Occipital lobe (tissue), 2 donors: ENCODE data around the gene KNG1. TPM values are rescaled to one million over a fixed set of nuclear protein-coding genes. Genes with fewer than 3 reads are reported as not detected.
"Not testable (repeated sequence)": the region's sequence is repeated elsewhere in the genome, so short reads cannot be mapped to it uniquely, and the experiment has no call there.

Experiments used
- DNase-seq: peaks from one replicate; lab custom pipeline; 2025; lab: John Stamatoyannopoulos, UW
- total RNA-seq: library from RNA; depleted of rRNA; stranded (reverse); fragments of >200 nt; gene quantifications from one replicate; pipeline ENCODE4 v1.2.3, GENCODE V29; 2014

The KNG1 gene
- total RNA-seq, result not detected

DNA sequence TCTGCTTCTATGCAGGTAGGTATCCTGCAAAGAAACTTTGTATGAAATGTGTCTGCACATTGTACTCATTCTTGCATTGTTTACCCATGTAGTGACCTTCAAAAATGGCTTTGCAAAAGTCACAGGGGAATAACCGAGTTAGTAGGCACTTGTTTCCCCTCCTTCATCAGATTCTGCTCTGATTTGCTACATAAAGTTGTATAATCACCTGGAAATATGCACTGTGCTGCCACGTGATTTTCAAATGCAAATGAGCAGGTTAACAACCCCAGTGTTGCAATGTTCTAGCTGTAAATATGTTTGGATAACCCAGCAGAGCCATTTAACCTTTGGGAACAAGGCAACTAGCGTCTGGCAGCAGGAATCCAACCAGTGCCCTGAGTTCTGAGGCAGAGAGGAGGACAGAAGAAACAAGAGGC, at the start of gene KNG1:
KNG1 (plus strand) TSS at position 321 of the 419 bp plus-strand sequence. CDS start 184 bp downstream, outside the sequence.
- DNase-seq, result no peak

DNA sequence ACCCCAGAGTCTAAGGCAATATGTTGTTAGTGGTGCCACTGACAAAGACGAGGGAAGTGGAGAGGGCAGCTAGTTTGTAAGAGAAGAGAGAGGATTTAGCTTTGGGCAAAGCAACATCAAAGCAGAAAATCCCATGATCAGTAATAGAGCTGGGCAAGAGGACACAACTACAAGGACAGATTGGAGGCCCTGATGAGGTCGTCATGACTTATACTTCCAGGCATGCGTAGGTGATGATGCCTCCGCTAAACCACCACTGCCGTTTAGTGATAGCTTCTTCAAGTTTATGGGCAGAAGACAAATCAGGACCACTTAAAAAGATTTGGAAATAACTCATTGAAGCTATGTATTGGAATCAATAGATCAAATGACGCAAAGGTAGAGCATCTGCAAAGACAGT, 48.7 kb upstream of the KNG1 start:
- no peak for DNase-seq

DNA sequence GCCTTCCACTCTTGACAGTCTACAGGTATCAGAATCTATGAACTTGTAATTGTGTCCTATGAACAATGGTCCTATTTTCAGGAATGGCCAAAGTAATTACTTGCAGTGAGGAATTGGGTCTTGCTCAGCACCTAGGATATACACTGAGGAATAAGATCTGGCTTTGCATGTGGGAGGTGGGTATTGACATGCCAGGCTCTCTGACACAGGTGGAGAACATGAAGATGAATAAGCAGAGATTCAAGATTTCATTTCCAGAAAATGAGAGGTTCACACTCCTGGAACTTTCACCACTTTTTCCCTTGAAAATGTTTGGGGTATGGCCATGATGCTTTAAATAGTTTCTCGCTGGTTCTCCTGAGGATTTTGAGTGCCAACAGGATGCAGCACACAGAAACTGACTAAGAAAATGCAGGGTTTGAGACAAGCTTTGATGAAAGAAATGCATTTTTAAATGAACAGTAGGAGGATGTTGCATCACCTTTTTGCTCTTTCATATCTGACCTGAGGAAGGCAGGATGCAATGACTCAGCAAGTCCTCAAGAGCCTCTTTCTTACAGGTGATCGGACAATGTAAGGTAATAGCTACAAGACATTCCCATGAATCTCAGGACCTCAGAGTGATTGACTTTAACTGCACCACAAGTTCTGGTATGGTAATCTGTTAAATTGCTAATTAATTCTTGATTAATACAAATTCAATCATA, 47.6 kb upstream of the KNG1 start:
- DNase-seq, result no peak

DNA sequence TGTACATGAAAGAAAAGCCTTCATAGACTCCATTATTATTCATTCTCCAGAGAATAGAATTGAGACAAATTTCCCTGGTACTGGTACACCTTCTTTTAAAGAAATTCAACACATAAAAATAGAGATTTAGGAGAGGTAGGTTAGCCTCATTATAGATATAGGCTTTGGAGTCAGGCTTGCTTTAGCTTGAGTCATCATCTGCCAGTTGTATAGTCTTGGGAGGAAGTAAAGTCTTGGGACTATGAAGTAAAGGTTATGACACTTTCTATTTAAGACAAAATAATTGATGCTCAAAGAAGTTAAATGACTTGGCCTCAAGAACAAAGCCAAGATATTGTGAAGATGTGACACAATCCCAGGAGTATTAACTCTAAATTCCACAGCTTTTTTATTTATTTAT, 47.0 kb upstream of the KNG1 start:
- DNase-seq, result no peak

DNA sequence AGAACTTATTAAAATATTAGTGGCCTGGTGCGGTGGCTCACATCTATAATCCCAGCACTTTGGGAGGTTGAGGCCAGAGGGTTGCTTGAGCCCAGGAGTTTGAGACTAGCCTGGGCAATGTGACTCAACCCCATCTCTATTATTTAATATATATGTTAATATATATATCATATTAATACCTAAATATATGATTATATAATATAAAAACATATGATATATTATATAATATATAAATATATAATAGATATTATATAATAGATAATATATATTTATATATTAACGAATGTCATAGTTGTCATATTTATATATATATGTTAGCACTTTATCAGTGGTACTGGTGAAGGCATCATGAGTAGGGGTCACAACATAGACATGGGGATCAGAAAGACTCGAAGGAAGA, 46.1 kb upstream of the KNG1 start:
- no peak for DNase-seq

DNA sequence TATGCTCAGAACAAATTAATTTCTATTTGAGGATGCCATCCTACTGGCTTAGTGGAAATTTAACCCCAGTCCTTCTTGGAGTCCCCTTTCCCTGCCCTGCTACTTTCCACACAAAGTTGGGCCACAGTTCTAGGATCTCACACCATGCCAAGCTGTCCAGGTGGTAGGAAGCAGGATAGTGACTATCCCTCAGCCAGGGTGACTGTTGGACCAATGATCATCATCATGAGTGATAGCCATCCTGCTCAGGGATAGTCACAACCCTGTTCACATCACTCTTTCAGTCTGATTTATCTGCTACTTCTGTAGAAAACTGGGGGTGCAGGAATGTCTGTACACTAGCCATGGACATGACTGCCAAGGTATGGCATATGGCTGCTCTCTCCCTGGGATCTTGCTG, 38.6 kb upstream of the KNG1 start:
- DNase-seq, result no peak

DNA sequence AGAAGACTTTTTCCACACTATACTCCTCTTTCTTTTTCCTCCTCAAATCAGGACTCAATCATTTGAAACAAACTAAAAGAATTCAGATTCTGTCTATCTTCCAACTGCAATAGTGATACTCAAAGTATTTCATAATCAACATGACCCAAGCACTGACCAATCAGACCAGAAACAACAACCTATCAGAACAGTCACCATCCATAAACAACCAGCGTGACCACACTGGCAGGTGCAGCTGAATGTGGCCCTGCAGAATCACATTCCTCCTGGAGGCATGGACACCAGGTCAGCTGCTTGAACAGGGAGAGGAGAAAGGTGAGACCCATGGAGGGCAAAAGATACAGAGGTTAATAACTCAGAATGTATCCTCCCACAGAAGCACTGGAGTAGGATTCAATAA, 38.0 kb upstream of the KNG1 start:
- no peak for DNase-seq

DNA sequence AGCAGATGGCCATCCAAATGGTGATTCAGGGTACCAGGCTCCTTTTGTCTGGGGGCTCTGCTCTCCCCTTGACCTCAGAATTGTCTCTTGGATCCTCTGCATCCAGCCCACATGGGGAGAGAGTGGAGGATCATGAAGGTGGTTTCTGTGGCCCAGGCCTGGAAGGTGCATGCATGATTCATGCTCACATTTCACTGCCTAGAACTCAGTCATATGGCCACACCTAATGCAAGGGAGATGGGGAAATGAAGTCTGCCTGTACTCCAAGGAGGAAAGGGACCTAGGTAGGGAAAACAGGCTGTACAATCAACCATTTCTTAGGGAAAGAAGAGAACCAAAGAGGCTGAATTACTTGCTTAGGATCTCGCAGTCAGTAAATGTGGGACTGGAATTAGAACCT, 36.3 kb upstream of the KNG1 start:
- no peak for DNase-seq

DNA sequence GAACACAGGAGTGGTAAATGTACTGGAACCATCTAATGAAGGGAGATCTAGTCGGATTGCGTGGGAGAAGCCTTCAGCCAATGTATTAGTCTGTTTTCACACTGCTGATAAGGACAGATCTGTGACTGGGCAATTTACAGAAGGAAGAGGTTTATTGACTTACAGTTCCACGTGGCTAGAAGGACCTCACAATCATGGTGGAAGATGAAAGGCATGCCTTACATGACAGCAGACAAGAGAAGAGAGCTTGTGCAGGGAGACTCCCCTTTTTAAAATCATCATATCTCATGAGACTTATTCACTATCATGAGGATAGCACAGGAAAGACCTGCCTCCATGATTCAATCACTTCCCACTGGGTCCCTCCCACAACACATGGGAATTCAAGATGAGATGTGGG, 34.3 kb upstream of the KNG1 start:
- DNase-seq, result no peak

DNA sequence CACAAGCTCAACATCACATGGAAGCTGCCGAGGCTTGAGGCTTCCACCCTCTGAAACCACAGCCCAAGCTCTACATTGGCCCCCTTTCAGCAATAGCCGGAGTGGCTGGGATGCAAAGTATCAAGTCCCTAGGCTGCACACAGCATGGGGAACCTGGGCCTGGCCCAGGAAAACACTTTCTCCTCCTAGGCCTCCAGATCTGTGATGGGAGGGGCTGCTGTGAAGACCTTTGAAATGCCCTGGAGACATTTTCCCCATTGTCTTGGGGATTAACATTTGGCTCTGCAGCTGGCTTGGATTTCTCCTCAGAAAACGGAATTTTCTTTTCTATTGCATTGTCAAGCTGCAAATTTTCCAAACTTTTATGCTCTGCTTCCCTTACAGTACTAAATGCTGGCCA, 33.2 kb upstream of the KNG1 start:
- no peak for DNase-seq

DNA sequence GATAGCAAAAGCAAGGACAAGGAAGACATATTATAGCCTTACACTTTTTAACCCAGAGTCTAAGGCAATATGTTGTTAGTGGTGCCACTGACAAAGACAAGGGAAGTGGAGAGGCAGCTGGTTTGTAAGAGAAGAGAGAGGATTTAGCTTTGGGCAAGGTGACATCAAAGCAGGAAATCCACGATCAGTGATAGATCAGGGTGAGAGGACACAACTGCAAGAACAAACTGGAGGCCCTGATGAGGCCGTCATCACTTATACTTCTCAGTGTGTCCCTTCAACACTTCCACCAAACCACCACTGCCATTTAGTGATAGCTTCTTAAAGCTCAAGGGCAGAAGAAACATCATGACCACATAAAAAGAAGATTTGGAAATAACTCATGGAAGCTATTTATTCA, 30.7 kb upstream of the KNG1 start:
- DNase-seq, result not testable (repeated sequence)

DNA sequence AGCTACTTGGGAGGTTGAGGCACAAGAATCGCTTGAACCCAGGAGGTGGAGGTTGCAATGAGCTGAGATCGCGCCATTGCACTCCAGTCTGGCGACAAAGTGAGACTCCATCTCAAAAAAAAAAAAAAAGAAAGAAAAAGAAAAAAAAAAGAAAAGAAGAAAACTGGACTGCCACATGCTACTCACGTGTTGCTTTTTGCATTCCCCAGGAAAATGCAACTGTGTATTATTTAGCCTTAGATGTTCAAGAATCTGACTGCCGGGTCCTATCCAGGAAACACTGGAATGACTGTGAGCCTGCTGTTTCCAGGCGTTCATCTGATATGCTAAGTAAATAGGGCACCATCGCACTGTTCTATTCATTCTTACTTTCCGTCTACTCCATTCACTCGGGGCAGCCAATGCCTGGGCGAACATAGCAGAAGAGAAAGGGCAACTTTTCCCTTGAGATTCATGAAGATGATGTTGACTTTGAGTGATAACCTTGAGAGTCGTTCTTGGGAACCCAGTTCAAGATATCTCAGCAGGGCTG, 30.0 kb upstream of the KNG1 start:
- no peak for DNase-seq

DNA sequence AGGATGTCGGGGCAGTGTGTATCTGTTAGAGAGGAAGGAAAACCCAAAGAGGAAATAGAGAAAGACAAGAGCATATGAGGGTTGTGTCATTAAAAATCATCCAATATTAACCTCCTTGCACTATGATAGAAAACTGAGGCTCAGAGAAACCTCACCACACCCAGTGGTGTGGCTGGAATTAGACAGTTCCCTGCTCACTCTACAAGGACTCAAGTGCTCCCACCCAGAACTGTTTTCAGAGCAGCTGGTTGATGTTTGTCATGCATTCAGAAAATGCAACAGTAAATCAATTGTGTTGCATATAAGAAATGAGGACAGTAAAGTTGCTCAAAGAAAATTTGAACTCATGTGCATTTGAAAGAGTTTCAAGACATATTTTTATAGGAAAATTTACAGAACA, 26.9 kb upstream of the KNG1 start:
- DNase-seq, result not testable (repeated sequence)

DNA sequence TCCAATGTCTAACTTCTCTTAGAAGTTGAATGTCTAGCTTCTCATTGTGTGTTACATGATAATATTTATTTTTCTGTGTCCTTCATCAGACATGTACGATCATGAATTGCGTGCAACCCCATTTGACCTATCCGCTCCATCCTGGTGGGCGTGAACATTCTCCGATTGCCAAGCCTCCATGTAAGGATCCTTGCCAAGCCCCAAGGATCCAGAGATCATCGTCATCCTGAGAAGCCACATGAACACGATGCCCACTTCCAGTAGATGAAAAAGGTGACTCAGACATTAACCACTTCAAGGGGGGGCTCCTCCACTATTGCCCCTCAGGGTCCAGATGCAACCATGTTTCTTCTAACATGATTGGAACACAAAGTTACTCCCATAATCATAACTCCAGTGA, 25.5 kb upstream of the KNG1 start:
- no peak for DNase-seq

DNA sequence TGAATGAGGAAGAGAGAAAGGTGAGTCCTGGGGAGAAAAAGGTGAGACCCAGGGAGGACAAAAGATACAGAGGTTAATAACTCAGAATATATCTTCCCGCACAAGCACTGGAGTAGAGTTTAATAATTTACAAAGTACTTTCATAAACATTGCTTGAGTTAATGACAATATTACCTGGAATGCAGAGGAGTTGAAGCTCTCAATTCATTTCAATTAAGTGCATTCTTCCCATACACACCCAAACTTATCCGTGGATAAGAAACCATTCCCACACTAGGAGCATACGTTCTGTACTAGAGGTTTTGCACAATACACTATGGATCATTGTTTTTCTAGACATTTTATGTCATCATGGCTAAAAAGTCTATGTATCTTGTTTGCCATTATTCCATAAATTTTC, 23.3 kb upstream of the KNG1 start:
- DNase-seq, result no peak

DNA sequence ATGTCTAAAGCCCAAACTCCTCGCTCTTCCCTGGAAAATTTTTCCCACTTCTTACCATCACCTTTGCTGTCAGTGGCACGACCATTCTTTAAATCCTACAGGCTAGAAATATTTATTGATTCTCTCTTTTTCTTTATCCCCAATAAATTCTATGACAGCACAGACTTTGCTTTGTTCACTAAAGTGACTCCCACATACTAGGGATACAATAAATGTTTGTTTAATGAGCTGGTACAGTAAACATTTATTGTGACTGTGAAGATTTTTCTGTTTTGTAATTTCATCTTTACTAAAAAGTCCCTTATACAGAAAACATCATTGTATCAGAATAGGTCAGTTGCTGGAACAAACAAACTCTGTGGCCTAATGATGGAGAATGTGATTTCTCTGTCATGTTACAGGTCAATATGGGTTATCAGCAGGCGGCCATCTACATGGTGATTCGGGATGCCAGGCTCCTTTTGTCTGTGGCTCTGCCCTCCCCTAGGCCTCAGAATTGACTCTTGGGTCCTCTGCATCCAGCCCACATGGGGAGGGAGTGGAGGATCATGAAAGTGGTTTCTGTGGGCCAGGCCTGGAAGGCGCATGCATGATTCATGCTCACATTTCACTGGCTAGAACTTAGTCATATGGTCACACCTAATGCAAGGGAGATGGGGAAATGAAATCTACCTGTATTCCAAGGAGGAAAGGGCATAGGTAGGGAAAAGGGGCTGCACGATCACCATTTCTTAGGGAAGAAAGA, 22.7 kb upstream of the KNG1 start:
- DNase-seq, result no peak

DNA sequence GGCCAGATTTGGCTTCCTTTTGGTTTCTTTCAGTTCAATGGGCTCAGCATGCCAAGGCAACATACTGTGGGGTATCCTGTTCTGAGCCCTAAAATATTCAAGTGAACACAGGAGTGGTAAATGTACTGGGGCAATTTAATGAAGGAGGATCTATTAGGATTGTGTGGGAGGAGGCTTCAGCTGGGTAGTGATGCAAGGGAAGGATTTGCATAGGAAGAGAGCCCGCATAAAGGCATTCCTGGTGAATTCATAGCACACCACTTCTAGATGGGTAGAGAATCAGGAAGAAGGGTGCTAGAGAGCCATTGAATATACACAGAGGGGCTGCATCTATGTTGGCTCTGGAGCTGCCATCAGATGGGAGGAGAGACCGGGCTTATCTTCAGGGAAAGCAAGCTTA, 20.6 kb upstream of the KNG1 start:
- DNase-seq, result no peak

DNA sequence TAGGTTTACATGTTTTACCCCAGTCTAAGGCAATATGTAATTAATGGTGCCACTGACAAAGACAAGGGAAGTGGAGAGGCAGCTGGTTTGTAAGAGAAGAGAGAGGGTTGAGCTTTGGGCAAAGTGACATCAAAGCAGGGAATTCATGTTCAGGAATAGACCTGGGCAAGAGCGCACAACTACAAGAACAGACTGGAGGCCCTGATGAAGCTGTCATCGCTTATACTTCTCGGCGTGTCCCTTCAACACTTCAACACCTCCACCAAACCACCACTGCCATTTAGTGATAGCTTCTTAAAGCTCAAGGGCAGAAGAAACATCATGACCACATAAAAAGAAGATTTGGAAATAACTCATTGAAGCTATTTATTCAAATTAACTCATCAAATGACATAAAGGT, 19.6 kb upstream of the KNG1 start:
- no peak for DNase-seq

DNA sequence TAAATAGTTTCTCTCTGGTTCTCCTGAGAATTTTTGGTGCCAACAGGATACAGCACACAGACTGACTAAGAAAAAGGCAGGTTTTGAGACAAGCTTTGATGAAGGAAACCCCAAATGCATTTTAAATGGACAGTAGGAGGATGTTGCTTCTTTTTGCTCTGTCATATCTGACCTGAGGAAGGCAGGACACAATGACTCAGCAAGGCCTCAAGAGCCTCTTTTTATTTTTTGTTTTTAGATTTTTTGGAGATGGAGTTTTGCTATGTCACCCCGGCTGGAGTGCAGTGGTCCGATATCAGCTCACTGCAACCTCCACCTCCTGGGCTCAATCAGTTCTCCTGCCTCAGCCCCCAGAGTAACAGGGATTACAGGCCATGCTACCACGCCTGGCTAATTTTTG, 16.9 kb upstream of the KNG1 start:
- DNase-seq, result no peak

DNA sequence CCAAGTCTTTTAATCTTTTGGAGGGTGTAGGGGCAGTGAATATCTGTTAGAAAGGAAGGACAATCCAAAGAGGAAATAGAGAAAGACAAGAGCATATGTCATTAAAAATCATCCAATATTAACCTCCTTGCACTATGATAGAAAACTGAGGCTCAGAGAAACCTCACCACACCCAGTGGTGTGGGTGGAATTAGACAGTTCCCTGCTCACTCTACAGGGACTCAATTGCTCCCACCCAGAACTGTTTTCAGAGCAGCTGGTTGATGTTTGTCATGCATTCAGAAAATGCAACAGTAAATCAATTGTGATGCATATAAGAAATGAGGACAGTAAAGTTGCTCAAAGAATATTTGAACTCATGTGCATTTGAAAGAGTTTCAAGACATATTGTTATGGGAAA, 14.7 kb upstream of the KNG1 start:
- not testable (repeated sequence) for DNase-seq

DNA sequence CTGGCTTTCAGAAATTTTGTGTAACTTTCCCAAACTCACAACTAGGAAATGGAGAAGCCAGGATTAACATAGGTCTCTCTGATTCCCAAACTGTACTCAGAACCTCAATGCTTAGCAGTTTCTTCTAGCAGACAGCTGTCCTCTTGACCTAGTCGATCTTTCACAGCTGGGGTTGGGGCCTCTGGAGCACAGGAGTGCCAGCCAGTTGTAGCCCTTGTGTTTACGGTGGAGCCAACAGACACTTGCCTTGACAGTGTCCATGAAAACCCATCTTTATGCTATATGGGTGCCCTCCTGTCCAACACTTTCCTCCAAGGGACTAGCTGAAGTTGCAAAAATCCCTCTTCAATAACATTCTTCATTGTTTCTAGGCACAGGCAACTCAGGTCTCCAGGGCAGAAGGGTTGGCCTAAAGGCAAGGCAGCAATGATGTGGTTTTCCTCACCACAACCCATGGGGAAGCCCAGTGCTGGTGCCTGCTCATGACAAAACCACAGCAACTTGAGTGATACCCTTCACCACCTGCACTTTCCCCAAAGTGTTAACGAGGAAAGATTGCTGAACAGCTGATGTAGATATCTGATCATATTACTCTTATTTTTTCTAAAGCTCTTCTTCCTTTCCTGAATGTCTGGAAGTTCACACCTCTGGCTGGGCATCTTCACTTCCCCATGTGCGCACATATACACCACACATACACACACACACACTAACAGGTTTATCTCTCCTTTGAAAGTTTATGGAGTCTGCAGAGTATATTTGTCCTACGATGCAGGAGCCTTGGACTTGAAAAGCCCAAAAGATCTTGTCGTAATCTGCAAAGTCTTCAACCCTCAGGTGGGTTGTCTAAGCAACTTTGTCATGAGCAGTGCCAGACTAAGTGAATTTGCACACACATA, 11.0 kb upstream of the KNG1 start:
- no peak for DNase-seq
